ENCODE data around the gene TEKT2. TPM values are rescaled to one million over a fixed set of nuclear protein-coding genes. Genes with fewer than 3 reads are reported as not detected.

TEKT2 gene
- total and polyA plus RNA-seq, 12 donors, result 0.18 to 4.0 (median 0.72) TPM; not detected in 4

- H3K9me3 ChIP-seq (replicated peaks in 1 of 3), result no peaks in the 10 kb centered on the region
- H3K4me3 ChIP-seq, result no peak overlapping the region
- DNase-seq, result peak in 2 of 7 donors; percentile 18 to 36
- H3K36me3 ChIP-seq (replicated peaks in 1 of 2), result peaks cover 0 to 51% of the 10 kb centered on the region in 2 donors
- H3K27ac ChIP-seq, result peak overlapping the region in 2 of 5 donors; percentile 63 to 82
- H3K27me3 ChIP-seq, result no peaks in the 10 kb centered on the region
- WGBS, 4 donors, result 74 to 83% (median 78%) methylated on average over 14 to 15 of the region's 15 CpGs
- TF ChIP-seq POLR2A (IDR thresholded peaks at IDR 0.05) (no peak), CTCF (IDR thresholded peaks at IDR 0.05) (no peak)
- H3K4me1 ChIP-seq (replicated peaks in 1 of 2), result peaks cover 17 to 55% of the 10 kb centered on the region in 2 donors
- intact Hi-C loops (cut with DNase I), result loop anchor here (5.0 to 10.0 kb wide), 6 partner anchors 36 to 319 kb away; no protein-coding TSS in a partner anchor
Measured at GRCh38 chr1:36095760-36096405, 12.0 kb downstream of the TEKT2 start.

GRCh38 chr1:36096500-36097432 is 12.9 kb downstream of the TEKT2 start:
- peak in 6 of 7 donors; percentile 58 to 81 (median 64) for DNase-seq
- peaks cover 0 to 42% of the 10 kb centered on the region in 2 donors for H3K36me3 ChIP-seq (replicated peaks in 1 of 2)
- no peaks in the 10 kb centered on the region for H3K9me3 ChIP-seq (replicated peaks in 1 of 3)
- TF ChIP-seq CTCF (IDR thresholded peaks at IDR 0.05), result peak in 5 of 6 experiments; percentile 3 to 43 (median 31)
- no peak for TF ChIP-seq POLR2A (IDR thresholded peaks at IDR 0.05)
- peaks cover 17 to 55% of the 10 kb centered on the region in 2 donors for H3K4me1 ChIP-seq (replicated peaks in 1 of 2)
- no peak overlapping the region for H3K4me3 ChIP-seq
- no peaks in the 10 kb centered on the region for H3K27me3 ChIP-seq
- intact Hi-C loops (cut with DNase I), result loop anchor here (5.0 to 10.0 kb wide), 6 partner anchors 36 to 318 kb away; no protein-coding TSS in a partner anchor
- peak overlapping the region in 3 of 5 donors; percentile 10 to 68 (median 63) for H3K27ac ChIP-seq
- 72 to 85% (median 75%) methylated on average over 11 to 16 of the region's 16 CpGs for WGBS, 4 donors

GRCh38 chr1:36097693-36098585 is 14.0 kb downstream of the TEKT2 start:
- intact Hi-C loops (cut with DNase I), result loop anchor here (5.0 to 10.0 kb wide), 6 partner anchors 34 to 317 kb away; no protein-coding TSS in a partner anchor
- 55 to 89% (median 86%) methylated on average over 2 to 33 of the region's 33 CpGs for WGBS, 4 donors
- TF ChIP-seq CTCF (IDR thresholded peaks at IDR 0.05), result no peak
- TF ChIP-seq POLR2A (IDR thresholded peaks at IDR 0.05), result no peak
- no peak overlapping the region for H3K4me3 ChIP-seq
- peak in 3 of 7 donors; percentile 18 to 58 (median 35) for DNase-seq
- H3K4me1 ChIP-seq (replicated peaks in 1 of 2), result peaks cover 17 to 50% of the 10 kb centered on the region in 2 donors
- peaks cover 0 to 30% of the 10 kb centered on the region in 2 donors for H3K36me3 ChIP-seq (replicated peaks in 1 of 2)
- H3K27me3 ChIP-seq, result no peaks in the 10 kb centered on the region
- H3K27ac ChIP-seq, result peak overlapping the region in 3 of 5 donors; percentile 10 to 68 (median 63)
- H3K9me3 ChIP-seq (replicated peaks in 1 of 3), result no peaks in the 10 kb centered on the region
